Measurements from ENCODE around the gene STAG1.
"Not testable (repeated sequence)": the region's sequence is repeated elsewhere in the genome, so short reads cannot be mapped to it uniquely, and the experiment has no call there.

Gene STAG1

DNA sequence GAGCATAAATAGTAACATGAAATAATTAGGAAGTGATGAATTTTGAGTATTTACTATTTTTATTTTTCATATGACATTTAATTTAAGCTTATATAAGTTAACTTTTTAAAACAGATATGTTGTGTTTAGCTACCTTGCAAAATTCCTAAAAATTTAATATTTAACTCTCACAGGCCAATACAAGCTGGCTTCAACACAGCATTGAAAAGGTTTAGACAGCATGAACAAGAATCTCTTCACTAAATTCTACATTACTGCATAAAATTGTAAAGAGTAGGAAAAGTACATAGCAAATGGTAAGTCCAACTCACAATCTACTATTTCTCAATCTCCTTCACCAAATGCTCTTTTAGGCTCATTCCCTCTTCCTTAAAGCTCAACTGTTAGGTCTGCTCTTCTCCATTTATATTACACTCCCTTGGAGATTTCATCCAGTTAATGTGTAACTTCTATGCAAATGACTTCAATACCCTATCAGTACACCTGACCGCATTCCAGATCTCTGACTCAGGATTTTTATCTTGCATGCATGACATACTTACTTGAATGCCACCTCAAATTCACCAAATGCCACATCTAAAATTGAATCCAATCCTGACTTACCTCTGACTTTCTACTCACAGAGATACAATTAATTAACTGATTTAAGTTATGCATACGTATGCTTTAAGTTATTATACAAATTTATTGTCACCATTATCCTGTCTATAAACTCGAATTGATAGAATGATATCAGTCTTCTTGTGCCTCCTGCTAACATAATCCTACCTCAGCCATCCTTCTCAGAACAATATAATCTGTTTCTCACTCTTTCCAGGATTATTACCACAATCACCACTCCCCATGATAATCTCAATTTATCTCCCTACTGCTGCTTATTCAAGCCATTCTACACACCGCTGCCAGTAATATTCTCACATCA lies 127.0 kb downstream of the STAG1 start:
- no peak for DNase-seq (ENCODE audit: low read depth)
- TF ChIP-seq, protein P1, sequence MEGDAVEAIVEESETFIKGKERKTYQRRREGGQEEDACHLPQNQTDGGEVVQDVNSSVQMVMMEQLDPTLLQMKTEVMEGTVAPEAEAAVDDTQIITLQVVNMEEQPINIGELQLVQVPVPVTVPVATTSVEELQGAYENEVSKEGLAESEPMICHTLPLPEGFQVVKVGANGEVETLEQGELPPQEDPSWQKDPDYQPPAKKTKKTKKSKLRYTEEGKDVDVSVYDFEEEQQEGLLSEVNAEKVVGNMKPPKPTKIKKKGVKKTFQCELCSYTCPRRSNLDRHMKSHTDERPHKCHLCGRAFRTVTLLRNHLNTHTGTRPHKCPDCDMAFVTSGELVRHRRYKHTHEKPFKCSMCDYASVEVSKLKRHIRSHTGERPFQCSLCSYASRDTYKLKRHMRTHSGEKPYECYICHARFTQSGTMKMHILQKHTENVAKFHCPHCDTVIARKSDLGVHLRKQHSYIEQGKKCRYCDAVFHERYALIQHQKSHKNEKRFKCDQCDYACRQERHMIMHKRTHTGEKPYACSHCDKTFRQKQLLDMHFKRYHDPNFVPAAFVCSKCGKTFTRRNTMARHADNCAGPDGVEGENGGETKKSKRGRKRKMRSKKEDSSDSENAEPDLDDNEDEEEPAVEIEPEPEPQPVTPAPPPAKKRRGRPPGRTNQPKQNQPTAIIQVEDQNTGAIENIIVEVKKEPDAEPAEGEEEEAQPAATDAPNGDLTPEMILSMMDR (IDR thresholded peaks at IDR 0.05; ENCODE audit: control insufficient read depth, insufficient read depth, low read depth, low read length, missing control alignments), result no peak
- H3K4me3 ChIP-seq (ENCODE audit: control insufficient read depth, low read depth, low read length), result no peak overlapping the region

DNA sequence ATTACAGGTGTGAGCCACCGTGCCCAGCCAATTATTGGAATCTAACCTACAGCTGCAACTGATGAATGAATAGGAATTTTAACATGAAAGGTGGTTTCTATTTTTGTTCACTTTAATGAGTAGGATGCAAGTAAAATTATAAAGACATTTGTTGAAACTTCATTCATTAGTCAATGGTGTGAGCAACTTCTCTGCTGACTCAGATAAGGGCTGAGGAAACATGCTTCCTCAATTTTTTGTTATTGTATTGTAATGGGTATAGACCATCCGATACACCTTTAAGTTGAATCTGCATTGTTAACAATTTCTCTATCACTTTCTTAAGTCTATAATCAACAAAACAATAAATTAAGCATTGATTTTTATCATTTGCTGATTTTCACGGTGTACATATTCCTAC lies 127.8 kb downstream of the STAG1 start:
- no peak overlapping the region for H3K4me3 ChIP-seq (ENCODE audit: control insufficient read depth, low read depth, low read length)
- no peak for DNase-seq (ENCODE audit: low read depth)
- TF ChIP-seq, protein P1 (IDR thresholded peaks at IDR 0.05; ENCODE audit: control insufficient read depth, insufficient read depth, low read depth, low read length, missing control alignments), result no peak

GRCh38 chr3:136621628-136622027 lies 130.6 kb downstream of the STAG1 start:
- H3K4me3 ChIP-seq (ENCODE audit: control insufficient read depth, low read depth, low read length), result no peak overlapping the region
- TF ChIP-seq, protein P1 (IDR thresholded peaks at IDR 0.05; ENCODE audit: control insufficient read depth, insufficient read depth, low read depth, low read length, missing control alignments), result no peak
- peak; percentile 49 for DNase-seq (ENCODE audit: low read depth)

GRCh38 chr3:136620436-136620835 lies 131.7 kb downstream of the STAG1 start:
- H3K4me3 ChIP-seq (ENCODE audit: control insufficient read depth, low read depth, low read length), result no peak overlapping the region
- TF ChIP-seq, protein P1 (IDR thresholded peaks at IDR 0.05; ENCODE audit: control insufficient read depth, insufficient read depth, low read depth, low read length, missing control alignments), result no peak
- no peak for DNase-seq (ENCODE audit: low read depth)

DNA sequence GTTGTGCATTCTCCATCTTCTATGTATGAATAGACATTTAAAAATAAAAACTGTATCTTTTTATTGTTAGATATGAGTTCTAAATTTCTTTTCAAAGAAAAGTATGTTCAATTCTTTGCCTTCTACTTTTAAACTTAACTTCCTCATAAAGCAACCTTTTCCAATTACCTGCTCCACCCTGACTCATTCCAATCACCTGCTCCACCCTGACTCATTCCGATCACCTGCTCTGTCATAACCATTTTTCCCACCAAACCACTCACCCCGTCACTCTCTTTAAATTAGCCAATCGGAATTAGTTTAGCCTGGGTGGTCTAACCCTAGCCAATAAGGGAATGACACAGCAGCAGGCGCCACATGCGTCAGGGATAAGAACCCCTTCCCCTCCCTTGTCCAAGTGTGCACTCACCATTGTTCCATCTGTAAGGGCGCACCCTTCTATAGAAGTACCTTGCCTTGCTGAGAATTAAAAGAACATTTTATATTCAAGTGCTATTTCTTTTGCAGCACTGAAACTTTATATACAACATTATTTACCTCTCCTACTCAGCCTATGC lies 134.1 kb downstream of the STAG1 start:
- DNase-seq (ENCODE audit: low read depth), result not testable (repeated sequence)

DNA sequence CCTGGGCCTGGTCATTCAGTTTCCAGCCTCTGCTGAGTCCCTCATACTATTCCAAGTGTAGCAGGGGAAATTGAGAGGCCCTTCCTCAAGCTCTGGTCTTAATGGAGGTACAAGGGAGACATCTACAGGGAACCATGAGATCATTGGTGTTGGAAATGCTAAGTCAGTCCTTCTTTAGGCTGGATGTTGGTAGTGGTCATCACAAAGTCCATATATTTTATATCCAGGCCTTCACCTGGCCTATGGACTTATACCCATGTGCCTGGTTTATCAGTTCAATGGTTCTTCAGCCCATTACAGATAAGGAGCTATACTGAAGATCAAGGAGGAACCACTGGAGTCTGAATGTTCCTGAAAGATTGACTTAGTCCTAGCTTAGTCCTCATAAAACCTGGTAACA lies 135.0 kb downstream of the STAG1 start:
- H3K4me3 ChIP-seq (ENCODE audit: control insufficient read depth, low read depth, low read length), result no peak overlapping the region
- no peak for DNase-seq (ENCODE audit: low read depth)
- TF ChIP-seq, protein P1 (IDR thresholded peaks at IDR 0.05; ENCODE audit: control insufficient read depth, insufficient read depth, low read depth, low read length, missing control alignments), result no peak

More for the DNA sequence above, 134.1 kb downstream of the STAG1 start:
- not testable (repeated sequence) for H3K4me3 ChIP-seq (ENCODE audit: control insufficient read depth, low read depth, low read length)

- TF ChIP-seq, protein P1 (IDR thresholded peaks at IDR 0.05; ENCODE audit: control insufficient read depth, insufficient read depth, low read depth, low read length, missing control alignments), result no peak
- no peak overlapping the region for H3K4me3 ChIP-seq (ENCODE audit: control insufficient read depth, low read depth, low read length)
- DNase-seq (ENCODE audit: low read depth), result no peak
Observed at GRCh38 chr3:136612512-136612911, 139.7 kb downstream of the STAG1 start.
